SK-MEL-5 (cell line): ENCODE measurements around the gene KRTAP9-6. TPM values are rescaled to one million over a fixed set of nuclear protein-coding genes. Genes with fewer than 3 reads are reported as not detected.
"Not testable (repeated sequence)": the region's sequence is repeated elsewhere in the genome, so short reads cannot be mapped to it uniquely, and the experiment has no call there.

ENCODE experiments used
- DNase-seq: peaks from one replicate; pipeline ENCODE4 v3.0.0-alpha.2; 2016; ENCODE audit warnings: low read depth, low spot score
- in situ Hi-C: cut with HindIII; loops from 2 replicates; pipeline ENCODE4 v1.10.0; 2016; ENCODE audit warnings: low sequenced_read_pairs, high pct_unique_total_duplicates, low pct_unique_long_range_greater_than_20kb
- polyA plus RNA-seq, 2 experiments: library from polyadenylated mRNA; depleted of rRNA; stranded (reverse); fragments of >200 nt; gene quantifications; 2 replicates each; pipeline ENCODE4 v1.2.3, GENCODE V29; 2015
- total RNA-seq: library from RNA; depleted of rRNA; stranded (reverse); fragments of >200 nt; shearing (Covaris generic); gene quantifications from 2 replicates; pipeline ENCODE4 v1.2.3, GENCODE V29; 2014; rRNA removed

KRTAP9-6 gene
- total RNA-seq: not detected in 2 replicates
- not detected in 2 replicates for polyA plus RNA-seq (2015; cell fraction: cytosol; rRNA removed)
- polyA plus RNA-seq (2015; cell fraction: nucleus; rRNA removed): not detected in 2 replicates

GRCh38 chr17:41265078-41265477 is at the start of gene KRTAP9-6:
TSS of gene KRTAP9-6 (plus strand) at chr17:41265378. CDS start at chr17:41265378, 0 bp downstream.
- DNase-seq: no peak
- in situ Hi-C loops: no loop called here

DNA sequence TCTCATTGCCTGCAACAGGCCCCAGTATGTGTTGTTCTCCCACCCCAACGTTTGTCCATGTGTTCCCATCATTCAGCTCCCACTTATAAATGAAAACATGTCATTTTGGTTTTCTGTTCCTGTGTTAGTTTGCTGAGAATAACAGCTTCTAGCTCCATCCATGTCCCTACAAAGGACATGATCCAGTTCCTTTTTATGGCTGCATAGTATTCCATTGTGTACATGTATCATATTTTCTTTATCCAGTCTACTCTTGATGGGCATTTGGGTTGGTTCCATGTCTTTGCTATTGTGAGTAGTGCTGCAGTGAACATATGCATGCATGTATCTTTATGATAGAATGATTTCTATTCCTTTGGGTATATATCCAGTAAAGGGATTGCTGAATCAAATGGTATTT is 49.5 kb upstream of the KRTAP9-6 start:
- in situ Hi-C loops: no loop called here
- no peak for DNase-seq

DNA sequence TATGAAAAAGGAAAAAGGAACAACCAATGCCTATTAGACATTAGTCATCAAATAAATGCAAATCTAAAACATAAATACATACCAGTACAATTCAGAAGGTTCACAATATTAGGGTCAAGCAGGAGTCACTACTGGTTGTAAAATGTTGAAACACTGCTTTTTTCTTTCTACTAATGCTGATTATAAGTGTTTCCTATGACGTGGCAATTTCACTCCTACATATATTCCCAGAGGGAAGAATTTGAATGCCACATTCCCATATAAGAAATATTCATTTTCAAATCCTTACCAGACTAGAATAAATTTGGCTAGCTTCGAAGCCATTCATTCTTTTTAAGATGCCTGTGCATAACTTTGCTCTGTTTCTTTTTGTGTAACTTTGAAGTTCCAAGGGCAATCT is 41.4 kb upstream of the KRTAP9-6 start:
- in situ Hi-C loops: no loop called here

DNA sequence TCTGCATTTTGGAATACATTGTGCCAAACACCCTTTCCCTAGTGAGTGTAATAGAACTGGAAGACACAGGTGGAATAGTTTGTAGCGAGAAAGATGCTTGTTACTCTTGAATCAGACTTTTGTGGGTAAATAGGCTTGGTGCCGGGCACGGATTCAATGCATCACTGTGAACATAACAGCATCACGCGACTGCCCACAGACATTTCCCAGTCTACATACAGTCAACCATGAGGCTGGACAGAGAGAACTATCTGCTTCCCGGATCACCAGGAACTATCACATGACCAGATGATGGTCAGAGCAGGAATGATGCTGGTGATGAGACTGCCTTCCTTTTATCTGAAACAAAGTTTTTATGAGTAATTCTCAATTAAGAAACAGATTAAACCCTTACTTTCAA is 39.1 kb upstream of the KRTAP9-6 start:
- DNase-seq: peak; percentile 55
- in situ Hi-C loops: no loop called here

More for the DNA sequence above, 41.4 kb upstream of the KRTAP9-6 start:
- no peak for DNase-seq

GRCh38 chr17:41226598-41227095 is 38.5 kb upstream of the KRTAP9-6 start, which contains the start of gene KRTAP9-2:
TSS of gene KRTAP9-2 (plus strand) at chr17:41226648. CDS start at chr17:41226655, 7 bp downstream.
- in situ Hi-C loops, DNase-seq: not testable (repeated sequence)

DNA sequence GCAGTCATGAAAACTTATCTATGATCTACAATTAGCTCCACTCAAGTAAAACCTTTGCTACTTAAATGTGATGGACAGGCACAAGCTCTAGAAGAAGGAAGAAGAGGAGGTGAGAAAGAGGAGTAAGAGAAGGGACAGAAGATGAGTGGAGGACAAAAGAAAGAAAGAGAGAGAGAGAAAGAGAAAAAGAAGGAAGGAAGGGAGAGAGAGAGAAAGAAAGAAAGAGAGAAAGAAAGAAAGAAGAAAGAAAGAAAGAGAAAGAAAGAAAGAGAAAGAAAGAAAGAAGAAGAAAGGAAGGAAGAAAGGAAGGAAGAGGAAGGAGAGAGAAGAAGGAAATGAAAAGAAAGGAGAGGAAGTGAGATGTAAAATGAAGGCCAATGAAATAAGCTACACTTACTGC is 35.1 kb upstream of the KRTAP9-6 start:
- in situ Hi-C loops: no loop called here
- no peak for DNase-seq

- in situ Hi-C loops: no loop called here
- no peak for DNase-seq
These were observed 33.4 kb upstream of the KRTAP9-6 start for GRCh38 chr17:41231731-41232130.

GRCh38 chr17:41232399-41233105 is 32.6 kb upstream of the KRTAP9-6 start, which contains the start of gene KRTAP9-3:
TSS of gene KRTAP9-3 (plus strand) at chr17:41232449. CDS start at chr17:41232502, 53 bp downstream.
- DNase-seq, in situ Hi-C loops: not testable (repeated sequence)

GRCh38 chr17:41237116-41237515 is 28.1 kb upstream of the KRTAP9-6 start:
- DNase-seq, in situ Hi-C loops: not testable (repeated sequence)

DNA sequence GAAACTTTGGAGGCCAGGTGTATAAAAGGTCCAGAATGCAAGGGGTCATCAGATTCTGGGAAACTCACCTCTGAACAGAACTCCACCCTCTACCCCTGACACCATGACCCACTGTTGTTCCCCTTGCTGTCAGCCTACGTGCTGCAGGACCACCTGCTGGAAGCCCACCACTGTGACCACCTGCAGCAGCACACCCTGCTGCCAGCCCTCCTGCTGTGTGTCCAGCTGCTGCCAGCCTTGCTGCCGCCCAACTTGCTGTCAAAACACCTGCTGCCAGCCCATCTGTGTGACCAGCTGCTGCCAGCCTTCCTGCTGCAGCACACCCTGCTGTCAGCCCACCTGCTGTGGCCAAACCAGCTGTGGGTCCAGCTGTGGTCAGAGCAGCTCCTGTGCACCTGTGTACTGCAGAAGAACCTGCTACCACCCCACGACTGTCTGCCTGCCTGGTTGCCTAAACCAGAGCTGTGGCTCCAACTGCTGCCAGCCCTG is 27.2 kb upstream of the KRTAP9-6 start, which contains the start of gene KRTAP9-8:
Gene KRTAP9-8, plus strand, starts transcription at position 51 of the 489 bp plus-strand sequence. Its CDS starts 53 bp downstream, at position 104.
- DNase-seq, in situ Hi-C loops: not testable (repeated sequence)

DNA sequence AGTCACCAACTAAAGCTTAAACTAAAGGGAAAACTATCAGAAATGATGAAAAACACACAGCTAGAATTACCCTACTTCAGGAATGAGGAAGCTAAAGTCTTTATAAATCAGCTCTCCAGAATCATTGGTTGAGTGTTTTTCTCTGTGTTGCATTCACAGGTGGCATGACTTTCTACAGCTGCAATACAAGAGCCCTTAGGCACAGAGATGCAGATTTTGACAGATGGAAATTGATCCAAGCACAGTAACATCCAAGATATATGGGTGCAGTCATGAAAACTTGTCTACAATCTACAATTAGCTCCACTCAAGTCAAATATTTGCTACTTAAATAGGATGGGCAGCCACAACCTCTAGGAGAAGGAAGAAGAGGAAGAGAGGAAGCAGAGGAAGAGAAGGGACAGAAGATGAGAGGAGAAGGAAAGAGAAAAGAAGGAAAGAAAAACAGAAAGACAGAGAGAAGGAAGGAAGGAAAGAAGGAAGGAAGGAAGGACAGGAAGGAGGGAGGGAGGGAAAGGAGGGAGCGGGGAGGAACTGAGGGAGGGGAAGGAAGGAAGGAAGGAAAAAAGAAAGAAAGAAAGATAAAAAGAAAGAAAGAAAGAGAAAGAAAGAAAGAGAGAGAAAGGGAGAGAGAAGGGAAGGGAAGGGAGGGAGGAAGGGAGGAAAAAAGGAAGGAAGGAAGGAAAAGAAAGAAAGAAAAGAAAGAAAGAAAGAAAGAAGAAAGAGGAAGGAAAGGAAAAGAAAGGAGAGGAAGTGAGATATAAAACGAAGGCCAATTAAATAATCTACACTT is 18.0 kb upstream of the KRTAP9-6 start:
- in situ Hi-C loops, DNase-seq: not testable (repeated sequence)

GRCh38 chr17:41249637-41250240 is 15.4 kb upstream of the KRTAP9-6 start, which contains the start of gene KRTAP9-4:
TSS of gene KRTAP9-4 (plus strand) at chr17:41249687. CDS start at chr17:41249721, 34 bp downstream.
- DNase-seq, in situ Hi-C loops: not testable (repeated sequence)

- no peak for DNase-seq
- in situ Hi-C loops: no loop called here
These were observed 13.9 kb upstream of the KRTAP9-6 start for GRCh38 chr17:41251261-41251660.

- in situ Hi-C loops: no loop called here
- no peak for DNase-seq
These were observed 10.3 kb upstream of the KRTAP9-6 start for GRCh38 chr17:41254861-41255260.

- in situ Hi-C loops, DNase-seq: not testable (repeated sequence)
These were observed 9.5 kb upstream of the KRTAP9-6 start, which contains the start of gene KRTAP9-9 for GRCh38 chr17:41255381-41256290. TSS of gene KRTAP9-9 (plus strand) at chr17:41255384.

DNA sequence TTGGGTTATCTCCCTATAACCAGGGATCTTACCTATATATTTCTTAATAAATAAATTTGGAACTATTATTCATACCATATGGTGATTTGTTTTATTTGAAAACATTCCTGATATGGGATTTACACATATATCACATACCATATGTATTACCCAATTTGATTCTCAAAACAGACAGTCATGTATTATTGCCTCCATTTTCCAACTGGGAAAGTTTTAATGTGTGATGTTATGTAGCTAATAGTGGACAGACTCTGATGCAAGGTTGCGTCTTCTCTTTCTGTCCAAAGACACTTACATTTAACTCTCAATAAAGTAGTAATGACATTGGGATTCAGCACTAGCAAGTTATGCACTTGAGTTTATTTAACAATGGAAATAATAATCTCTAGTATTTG is 8.9 kb upstream of the KRTAP9-6 start:
- in situ Hi-C loops: no loop called here
- no peak for DNase-seq
